Transverse colon (tissue), 4 donors: ENCODE data around the gene DENND1C. TPM values are rescaled to one million over a fixed set of nuclear protein-coding genes. Genes with fewer than 3 reads are reported as not detected.

Experiments
- DNase-seq: peaks from one replicate; pipeline ENCODE4 v3.0.0-alpha.2; 2019
- H3K27ac ChIP-seq, 4 donors: fragments of 200-600 bp; sonication (generic); 2 replicates each; pipeline ENCODE4 v1.5.1; 2016 to 2018; ENCODE audit warnings: inconsistent platforms in 4 of 4
- H3K27me3 ChIP-seq: fragments of 200-600 bp; sonication (generic); 2 replicates; pipeline ENCODE4 v1.5.1; 2017; ENCODE audit warnings: inconsistent platforms
- H3K36me3 ChIP-seq, 4 donors: fragments of 200-600 bp; sonication (generic); 2 replicates each; pipeline ENCODE4 v1.5.1; 2017 to 2019; ENCODE audit warnings: inconsistent platforms in 4 of 4
- H3K4me1 ChIP-seq, 4 donors: fragments of 200-600 bp; sonication (generic); 2 replicates each; pipeline ENCODE4 v1.5.1; 2017 to 2020; ENCODE audit warnings: inconsistent platforms in 4 of 4
- H3K4me3 ChIP-seq, 4 donors: fragments of 200-600 bp; sonication (generic); 1 replicate in 1 of 4; 2 replicates in 3 of 4; pipeline versions ENCODE4 v1.5.1 to v1.6.1; 2017 to 2019; ENCODE audit warnings: inconsistent platforms in 4 of 4
- H3K9me3 ChIP-seq, 2 donors: fragments of 200-600 bp; sonication (generic); 2 replicates each; pipeline ENCODE4 v1.5.1; 2017 to 2019; ENCODE audit warnings: inconsistent platforms in 2 of 2
- CTCF ChIP-seq, 5 experiments: fragments of 200-600 bp in 3 of 5; fragments of 450-650 bp in 2 of 5; sonication (generic) in 3 of 5; IDR thresholded peaks; 1 replicate in 2 of 5; 2 replicates in 3 of 5; pipeline ENCODE4 v1.5.1; 2016 to 2017; ENCODE audit warnings: antibody characterized with exemption in 5 of 5, inconsistent platforms in 3 of 5, mild to moderate bottlenecking in 2 of 5, moderate library complexity in 1 of 5
- EP300 ChIP-seq: sonication (generic); formaldehyde crosslinking; IDR thresholded peaks from one replicate; pipeline ENCODE4 v1.6.1; 2017; ENCODE audit warnings: antibody characterized with exemption, low read depth
- POLR2A ChIP-seq: fragments of 450-650 bp; IDR thresholded peaks from one replicate; pipeline ENCODE4 v1.6.1; 2016; ENCODE audit warnings: antibody characterized with exemption, mild to moderate bottlenecking, moderate library complexity
- POLR2AphosphoS5 ChIP-seq, 3 donors: sonication (generic); formaldehyde crosslinking; IDR thresholded peaks; one replicate each; pipeline ENCODE4 v1.6.1; 2016; ENCODE audit warnings: antibody characterized with exemption in 3 of 3
- WGBS, 2 donors: methylation state at CpG; one replicate each; pipeline ENCODE4 v1.1.5; 2018; ENCODE audit warnings: low coverage in 1 of 2; 5-methylcytosine and 5-hydroxymethylcytosine counted together
- in situ Hi-C, 4 donors: fragments of 200-750 bp; cut with MboI; loops; one replicate each; pipeline versions ENCODE4 v1.15.0 to v1.15.1; 2017; ENCODE audit warnings: low sequenced_read_pairs in 3 of 4, low pct_ligation_motif_present in 1 of 4, low pct_unique_long_range_greater_than_20kb in 1 of 4
- intact Hi-C: fragments of 100-400 bp; cut with DNase I; formaldehyde crosslinking; loops from one replicate; pipeline ENCODE4 v1.15.1; 2023; ENCODE audit warnings: low total_unique reads
- total RNA-seq, 4 donors: library from RNA; depleted of rRNA; stranded (reverse); fragments of >200 nt; gene quantifications; one replicate each; pipeline ENCODE4 v1.1.0, GENCODE V29; 2016

Gene DENND1C
- total RNA-seq, 4 donors from 2014 or later = 0.40 to 7.5 (median 5.0) TPM

- intact Hi-C loops = no loop called here
Observed at GRCh38 chr19:6473647-6474046, 7.9 kb downstream of the DENND1C start.

GRCh38 chr19:6472713-6473112 lies 8.9 kb downstream of the DENND1C start:
- TF ChIP-seq POLR2AphosphoS5 (IDR thresholded peaks at IDR 0.05) (no peak), EP300 (no peak), POLR2A (no peak), CTCF (IDR thresholded peaks at IDR 0.05) (no peak)
- no peaks in the 10 kb centered on the region for H3K9me3 ChIP-seq
- WGBS, 2 donors = 87% methylated on average over 4 of the region's 4 CpGs; no CpG with 5 or more reads in 1 of the 2 donors
- peaks cover 19% of the 10 kb centered on the region for H3K27me3 ChIP-seq
- peaks cover 4 to 17% (median 11%) of the 10 kb centered on the region in 4 donors for H3K4me1 ChIP-seq
- in situ Hi-C loops = no loop called here
- H3K27ac ChIP-seq = no peak overlapping the region
- H3K4me3 ChIP-seq = no peak overlapping the region
- intact Hi-C loops = no loop called here
- no peaks in the 10 kb centered on the region for H3K36me3 ChIP-seq
- DNase-seq = no peak

More at GRCh38 chr19:6473647-6474046, 7.9 kb downstream of the DENND1C start:
- no peak overlapping the region for H3K27ac ChIP-seq
- H3K4me1 ChIP-seq = peaks cover 4 to 17% (median 11%) of the 10 kb centered on the region in 4 donors
- 52 to 56% methylated on average over 5 to 9 of the region's 9 CpGs for WGBS, 2 donors
- no peaks in the 10 kb centered on the region for H3K36me3 ChIP-seq
- in situ Hi-C loops = no loop called here
- H3K9me3 ChIP-seq = no peaks in the 10 kb centered on the region
- TF ChIP-seq POLR2A (no peak), POLR2AphosphoS5 (IDR thresholded peaks at IDR 0.05) (no peak), CTCF (IDR thresholded peaks at IDR 0.05) (no peak), EP300 (no peak)
- no peak overlapping the region for H3K4me3 ChIP-seq
- H3K27me3 ChIP-seq = peaks cover 19% of the 10 kb centered on the region
- no peak for DNase-seq

- intact Hi-C loops (no loop called here), in situ Hi-C loops (no loop called here)
- Histone ChIP-seq H3K27me3 (peaks cover 9% of the 10 kb centered on the region), H3K4me3 (no peak overlapping the region), H3K4me1 (peaks cover 0 to 8% (median 6%) of the 10 kb centered on the region in 4 donors), H3K9me3 (no peaks in the 10 kb centered on the region), H3K27ac (no peak overlapping the region), H3K36me3 (peaks cover 0 to 5% (median 0%) of the 10 kb centered on the region in 4 donors)
- DNase-seq = no peak
- WGBS, 2 donors = 95% methylated on average over 14 of the region's 14 CpGs; no CpG with 5 or more reads in 1 of the 2 donors
- TF ChIP-seq CTCF (IDR thresholded peaks at IDR 0.05) (no peak), EP300 (no peak), POLR2A (no peak), POLR2AphosphoS5 (IDR thresholded peaks at IDR 0.05) (no peak)
Observed at GRCh38 chr19:6471076-6471475, 10.5 kb downstream of the DENND1C start.

- peaks cover 0 to 5% (median 0%) of the 10 kb centered on the region in 4 donors for H3K36me3 ChIP-seq
- intact Hi-C loops = no loop called here
- no peak overlapping the region for H3K27ac ChIP-seq
- no peak for DNase-seq
- H3K4me1 ChIP-seq = no peaks in the 10 kb centered on the region
- no peaks in the 10 kb centered on the region for H3K9me3 ChIP-seq
- 80 to 100% methylated on average over 2 to 8 of the region's 8 CpGs for WGBS, 2 donors
- no peaks in the 10 kb centered on the region for H3K27me3 ChIP-seq
- in situ Hi-C loops = no loop called here
- H3K4me3 ChIP-seq = no peak overlapping the region
- TF ChIP-seq POLR2AphosphoS5 (IDR thresholded peaks at IDR 0.05) (no peak), EP300 (no peak), CTCF (IDR thresholded peaks at IDR 0.05) (no peak), POLR2A (no peak)
Observed at GRCh38 chr19:6470173-6470572, 11.4 kb downstream of the DENND1C start.
